ENCODE data around the gene AASDHPPT.

The AASDHPPT gene

GRCh38 chr11:106086135-106086534 is 8.7 kb downstream of the AASDHPPT start:
- DNase-seq (ENCODE audit: low read depth, low spot score): no peak

GRCh38 chr11:106086850-106087249 is 9.4 kb downstream of the AASDHPPT start:
- DNase-seq (ENCODE audit: low read depth, low spot score): no peak

GRCh38 chr11:106087815-106088435 is 10.5 kb downstream of the AASDHPPT start:
- DNase-seq (ENCODE audit: low read depth, low spot score): no peak

GRCh38 chr11:106088896-106089295 is 11.4 kb downstream of the AASDHPPT start:
- no peak for DNase-seq (ENCODE audit: low read depth, low spot score)

- no peak for DNase-seq (ENCODE audit: low read depth, low spot score)
Measured at GRCh38 chr11:106091480-106092123, 14.1 kb downstream of the AASDHPPT start.

- DNase-seq (ENCODE audit: low read depth, low spot score): no peak
Measured at GRCh38 chr11:106092446-106092845, 15.0 kb downstream of the AASDHPPT start.

- no peak for DNase-seq (ENCODE audit: low read depth, low spot score)
Measured at GRCh38 chr11:106098893-106099553, 21.6 kb downstream of the AASDHPPT start.

GRCh38 chr11:106101370-106101769 is 23.9 kb downstream of the AASDHPPT start:
- no peak for DNase-seq (ENCODE audit: low read depth, low spot score)

- no peak for DNase-seq (ENCODE audit: low read depth, low spot score)
Measured at GRCh38 chr11:106101819-106102218, 24.4 kb downstream of the AASDHPPT start.

GRCh38 chr11:106105986-106106385 is 28.5 kb downstream of the AASDHPPT start:
- DNase-seq (ENCODE audit: low read depth, low spot score): no peak

GRCh38 chr11:106121570-106122320 is 44.3 kb downstream of the AASDHPPT start:
- no peak for DNase-seq (ENCODE audit: low read depth, low spot score)

GRCh38 chr11:106127604-106128003 is 50.1 kb downstream of the AASDHPPT start:
- DNase-seq (ENCODE audit: low read depth, low spot score): no peak

- DNase-seq (ENCODE audit: low read depth, low spot score): no peak
Measured at GRCh38 chr11:106128740-106129139, 51.3 kb downstream of the AASDHPPT start.

- no peak for DNase-seq (ENCODE audit: low read depth, low spot score)
Measured at GRCh38 chr11:106131998-106132397, 54.5 kb downstream of the AASDHPPT start.

GRCh38 chr11:106132582-106133354 is 55.3 kb downstream of the AASDHPPT start:
- no peak for DNase-seq (ENCODE audit: low read depth, low spot score)

- DNase-seq (ENCODE audit: low read depth, low spot score): no peak
Measured at GRCh38 chr11:106133529-106133928, 56.1 kb downstream of the AASDHPPT start.

GRCh38 chr11:106137061-106137460 is 59.6 kb downstream of the AASDHPPT start:
- DNase-seq (ENCODE audit: low read depth, low spot score): no peak

GRCh38 chr11:106137758-106138157 is 60.3 kb downstream of the AASDHPPT start:
- DNase-seq (ENCODE audit: low read depth, low spot score): no peak

All from activated naive CD8-positive, alpha-beta T cell treated with anti-CD3 and anti-CD28 coated beads, Interleukin-2, amount 50 U/mL, for 16 hours (primary cell).